Kidney glomerular epithelial cell (primary cell): ENCODE measurements around the gene FUT4.
"Not testable (repeated sequence)": the region's sequence is repeated elsewhere in the genome, so short reads cannot be mapped to it uniquely, and the experiment has no call there.

Experiments used
- DNase-seq: peaks from one replicate; lab custom pipeline; 2025; lab: John Stamatoyannopoulos, UW

FUT4 gene

GRCh38 chr11:94533206-94533605 is 10.5 kb upstream of the FUT4 start:
- no peak for DNase-seq

DNA sequence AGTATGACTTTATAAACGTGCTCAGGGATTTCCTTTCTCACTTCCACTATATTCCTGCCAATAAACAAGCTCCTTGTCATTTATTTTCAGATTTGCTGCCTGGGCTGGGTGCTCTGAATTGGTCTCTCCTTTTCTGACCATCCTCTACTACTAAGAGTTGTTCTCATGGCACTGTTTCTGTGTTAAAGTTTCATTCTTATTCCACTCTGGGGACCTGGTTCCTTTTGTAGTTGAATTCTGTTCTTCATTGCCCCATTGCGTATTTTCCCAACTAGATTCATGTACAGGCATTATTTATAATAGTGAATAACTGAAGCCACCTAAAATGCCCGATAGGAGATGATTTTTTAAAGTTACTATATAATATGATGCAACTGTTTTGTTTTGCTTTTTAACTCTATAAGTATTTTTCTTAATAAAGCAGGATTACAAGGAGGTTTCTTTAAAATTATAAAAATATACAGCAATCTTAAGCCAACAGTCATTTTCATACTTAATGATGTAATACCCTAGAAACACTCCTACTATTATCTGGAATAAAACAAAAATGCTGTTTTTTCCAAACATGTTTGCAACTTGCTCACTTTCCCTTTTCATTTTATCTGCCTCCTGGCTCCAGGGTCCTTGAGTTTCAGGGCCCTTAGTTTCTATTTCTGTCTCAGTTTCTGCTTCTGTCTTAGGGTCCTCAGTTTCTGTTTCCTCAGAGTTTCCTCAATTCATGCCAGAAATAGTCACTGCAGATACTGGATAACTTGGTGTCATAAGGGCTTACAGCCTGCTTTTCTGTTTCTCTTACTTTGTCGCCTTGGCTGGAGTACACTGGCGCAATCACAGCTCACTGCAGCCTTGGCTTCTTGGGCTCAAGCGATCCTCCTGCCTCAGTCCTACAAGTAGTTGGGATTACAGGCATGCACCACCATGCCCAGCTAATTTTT is 9.8 kb upstream of the FUT4 start:
- DNase-seq: no peak

DNA sequence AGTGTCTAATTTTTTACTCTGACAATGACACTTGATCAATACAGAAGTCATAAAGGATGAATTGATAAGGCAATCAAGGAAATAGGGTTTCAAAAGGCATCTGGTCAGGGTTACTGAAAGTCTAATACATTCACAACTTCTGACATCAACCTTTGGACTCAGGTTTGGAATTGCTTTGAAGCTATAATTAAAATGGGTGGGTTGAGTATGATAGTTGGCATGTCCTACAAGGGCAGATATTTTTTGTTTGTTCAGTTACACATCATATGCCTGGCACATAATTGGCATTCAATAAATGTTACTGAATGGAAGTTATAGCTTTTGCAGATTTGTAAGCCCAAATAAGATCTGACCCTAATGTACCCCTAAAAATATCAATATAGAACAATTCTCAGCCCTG is 7.3 kb upstream of the FUT4 start:
- DNase-seq: no peak

DNA sequence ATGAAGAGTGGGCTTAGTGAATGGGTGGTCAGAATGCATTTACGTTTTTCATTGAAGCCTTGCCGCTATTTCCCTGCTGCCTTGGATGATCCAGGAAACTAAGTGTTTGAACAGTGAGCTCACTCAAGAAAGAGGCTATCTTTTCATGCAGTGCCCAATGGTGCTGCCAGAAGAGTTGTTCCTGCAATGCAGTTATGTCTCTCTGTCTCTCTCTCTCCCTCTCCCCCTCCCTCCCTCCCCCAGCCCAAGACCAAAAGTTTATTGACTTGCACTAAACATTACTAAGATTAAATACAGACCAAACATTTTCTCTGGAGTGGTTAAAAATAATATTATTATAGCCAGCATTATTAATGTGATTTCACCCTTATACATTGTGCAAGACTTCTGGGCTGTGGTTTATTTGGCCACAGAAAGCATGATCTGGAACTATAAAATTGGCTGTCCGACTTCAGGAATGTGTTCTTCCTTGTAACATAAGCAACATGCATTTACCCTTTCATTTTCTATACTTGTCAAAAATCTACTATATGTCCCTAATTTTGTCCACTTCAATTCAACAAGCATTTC is 6.6 kb upstream of the FUT4 start:
- DNase-seq: peak; percentile 20

- no peak for DNase-seq
These were observed 4.3 kb upstream of the FUT4 start for GRCh38 chr11:94539420-94539819.

DNA sequence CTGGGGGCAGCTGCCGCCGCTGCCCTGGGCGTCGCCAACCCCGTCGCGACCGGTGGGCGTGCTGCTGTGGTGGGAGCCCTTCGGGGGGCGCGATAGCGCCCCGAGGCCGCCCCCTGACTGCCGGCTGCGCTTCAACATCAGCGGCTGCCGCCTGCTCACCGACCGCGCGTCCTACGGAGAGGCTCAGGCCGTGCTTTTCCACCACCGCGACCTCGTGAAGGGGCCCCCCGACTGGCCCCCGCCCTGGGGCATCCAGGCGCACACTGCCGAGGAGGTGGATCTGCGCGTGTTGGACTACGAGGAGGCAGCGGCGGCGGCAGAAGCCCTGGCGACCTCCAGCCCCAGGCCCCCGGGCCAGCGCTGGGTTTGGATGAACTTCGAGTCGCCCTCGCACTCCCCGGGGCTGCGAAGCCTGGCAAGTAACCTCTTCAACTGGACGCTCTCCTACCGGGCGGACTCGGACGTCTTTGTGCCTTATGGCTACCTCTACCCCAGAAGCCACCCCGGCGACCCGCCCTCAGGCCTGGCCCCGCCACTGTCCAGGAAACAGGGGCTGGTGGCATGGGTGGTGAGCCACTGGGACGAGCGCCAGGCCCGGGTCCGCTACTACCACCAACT is 1.0 kb downstream of the FUT4 start:
- DNase-seq: no peak

DNA sequence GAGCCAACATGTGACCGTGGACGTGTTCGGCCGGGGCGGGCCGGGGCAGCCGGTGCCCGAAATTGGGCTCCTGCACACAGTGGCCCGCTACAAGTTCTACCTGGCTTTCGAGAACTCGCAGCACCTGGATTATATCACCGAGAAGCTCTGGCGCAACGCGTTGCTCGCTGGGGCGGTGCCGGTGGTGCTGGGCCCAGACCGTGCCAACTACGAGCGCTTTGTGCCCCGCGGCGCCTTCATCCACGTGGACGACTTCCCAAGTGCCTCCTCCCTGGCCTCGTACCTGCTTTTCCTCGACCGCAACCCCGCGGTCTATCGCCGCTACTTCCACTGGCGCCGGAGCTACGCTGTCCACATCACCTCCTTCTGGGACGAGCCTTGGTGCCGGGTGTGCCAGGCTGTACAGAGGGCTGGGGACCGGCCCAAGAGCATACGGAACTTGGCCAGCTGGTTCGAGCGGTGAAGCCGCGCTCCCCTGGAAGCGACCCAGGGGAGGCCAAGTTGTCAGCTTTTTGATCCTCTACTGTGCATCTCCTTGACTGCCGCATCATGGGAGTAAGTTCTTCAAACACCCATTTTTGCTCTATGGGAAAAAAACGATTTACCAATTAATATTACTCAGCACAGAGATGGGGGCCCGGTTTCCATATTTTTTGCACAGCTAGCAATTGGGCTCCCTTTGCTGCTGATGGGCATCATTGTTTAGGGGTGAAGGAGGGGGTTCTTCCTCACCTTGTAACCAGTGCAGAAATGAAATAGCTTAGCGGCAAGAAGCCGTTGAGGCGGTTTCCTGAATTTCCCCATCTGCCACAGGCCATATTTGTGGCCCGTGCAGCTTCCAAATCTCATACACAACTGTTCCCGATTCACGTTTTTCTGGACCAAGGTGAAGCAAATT is 1.8 kb downstream of the FUT4 start:
- DNase-seq: no peak

- no peak for DNase-seq
These were observed 2.4 kb downstream of the FUT4 start for GRCh38 chr11:94546162-94546470.

GRCh38 chr11:94546886-94547285 is 3.2 kb downstream of the FUT4 start:
- DNase-seq: no peak

- DNase-seq: no peak
These were observed 5.4 kb downstream of the FUT4 start for GRCh38 chr11:94549146-94549545.

- DNase-seq: no peak
These were observed 6.8 kb downstream of the FUT4 start for GRCh38 chr11:94550513-94550912.

DNA sequence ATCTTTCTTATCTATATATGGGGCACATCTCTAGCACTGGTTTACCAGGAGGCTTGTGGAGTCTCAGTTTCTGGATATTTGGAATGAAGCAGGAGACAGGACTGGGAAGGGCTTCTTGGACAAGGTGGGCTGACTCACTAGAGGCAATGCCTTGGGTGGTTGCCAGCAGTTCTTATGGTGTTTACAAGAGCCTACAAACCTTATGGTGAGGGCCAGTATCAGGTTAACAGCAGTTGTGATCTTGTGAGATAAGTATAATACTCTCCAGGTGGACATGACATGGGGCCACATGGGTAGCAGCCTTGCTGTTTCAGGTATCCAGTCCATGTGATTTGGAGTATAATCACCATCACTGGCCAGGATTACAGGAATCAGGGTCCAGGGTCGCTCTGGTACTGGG is 10.2 kb downstream of the FUT4 start:
- no peak for DNase-seq

GRCh38 chr11:94555752-94556329 is 12.1 kb downstream of the FUT4 start:
- not testable (repeated sequence) for DNase-seq

DNA sequence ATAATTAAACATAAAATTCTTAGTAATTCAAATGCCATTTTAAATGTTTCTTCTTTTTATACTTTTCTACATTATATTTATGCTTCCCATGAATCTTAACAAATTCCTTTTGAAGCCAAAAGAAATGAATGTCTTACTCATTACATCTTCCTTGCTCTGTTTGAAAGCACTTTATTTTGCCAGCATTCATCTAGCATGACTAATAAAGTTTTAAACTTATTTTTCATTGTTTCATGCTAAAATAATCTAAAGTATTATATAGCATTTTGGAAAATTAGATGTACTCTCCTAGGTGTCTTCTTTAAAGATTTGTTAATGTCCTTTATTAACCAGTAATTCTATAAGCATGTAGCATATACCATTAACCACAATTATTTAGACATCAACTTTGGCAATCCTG is 13.7 kb downstream of the FUT4 start:
- peak; percentile 15 for DNase-seq

DNA sequence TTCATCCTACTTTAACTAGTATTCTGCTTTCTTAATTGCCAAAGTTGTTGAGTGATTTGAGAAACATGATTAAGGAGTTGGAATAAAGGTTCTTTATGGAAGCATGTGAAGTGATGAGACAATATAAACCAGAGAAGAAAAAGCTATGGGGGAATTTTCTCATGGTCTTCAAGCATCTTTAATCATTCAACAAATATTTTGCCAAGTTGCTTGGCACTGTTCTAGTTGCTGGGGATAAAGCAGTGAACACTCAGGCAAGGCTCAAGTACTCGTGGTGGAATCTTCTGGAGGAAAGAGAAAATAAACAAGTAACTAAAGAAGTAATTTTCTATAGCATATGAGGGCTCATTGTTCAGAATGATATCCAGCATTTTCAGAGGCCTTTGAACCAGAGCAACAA is 14.3 kb downstream of the FUT4 start:
- no peak for DNase-seq

GRCh38 chr11:94558468-94558867 is 14.7 kb downstream of the FUT4 start:
- no peak for DNase-seq

- DNase-seq: no peak
These were observed 15.2 kb downstream of the FUT4 start for GRCh38 chr11:94558932-94559331.

- DNase-seq: no peak
These were observed 15.6 kb downstream of the FUT4 start for GRCh38 chr11:94559361-94559760.

- DNase-seq: no peak
These were observed 17.1 kb downstream of the FUT4 start for GRCh38 chr11:94560834-94561233.

DNA sequence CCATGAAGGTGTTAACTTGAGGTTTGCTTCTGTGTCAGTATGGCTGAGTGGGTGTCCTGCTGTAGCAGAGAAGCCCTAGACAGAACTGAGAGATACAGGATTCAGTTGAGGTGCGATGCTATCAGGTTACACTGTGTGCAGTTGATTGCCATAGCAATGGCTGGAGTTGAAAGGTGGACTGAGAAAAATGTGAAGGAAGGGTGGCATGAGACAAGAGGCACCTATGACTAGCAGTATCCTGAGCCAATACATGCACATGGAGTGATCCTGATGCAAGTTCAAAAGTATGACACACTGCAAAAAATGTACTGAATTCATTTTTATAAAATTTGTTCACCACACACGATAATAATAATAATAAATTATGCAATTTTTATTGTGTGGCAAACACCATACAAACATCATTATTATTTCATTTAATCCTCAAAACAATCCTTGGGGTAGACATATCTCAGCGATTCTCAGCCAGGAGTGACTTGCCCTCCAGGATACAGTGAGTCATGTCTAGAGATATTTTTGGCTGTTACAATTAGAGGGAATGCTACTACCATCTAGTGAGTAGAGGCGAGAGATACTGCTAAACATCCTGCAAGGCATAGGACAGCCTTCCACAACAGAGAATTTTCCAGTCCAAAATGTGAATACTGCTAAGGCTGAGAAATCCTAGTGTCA is 19.6 kb downstream of the FUT4 start:
- DNase-seq: peak; percentile 68

- no peak for DNase-seq
These were observed 20.2 kb downstream of the FUT4 start for GRCh38 chr11:94563848-94564467.
